Epithelial cell of proximal tubule (primary cell): ENCODE measurements around the gene CD33. TPM values are rescaled to one million over a fixed set of nuclear protein-coding genes. Genes with fewer than 3 reads are reported as not detected.
A peak's percentile ranks its signal among the peaks of the same experiment; 100 is the strongest.

Experiments
- DNase-seq: peaks from one replicate; pipeline ENCODE4 v3.0.0-alpha.2; 2011; ENCODE audit warnings: low read depth
- H3K4me3 ChIP-seq: 2 replicates; pipeline ENCODE4 v1.5.1; 2011; ENCODE audit warnings: low read depth, mild to moderate bottlenecking, low read length
- total RNA-seq: library from RNA; depleted of rRNA; stranded (reverse); fragments of >200 nt; gene quantifications from 2 replicates; pipeline ENCODE4 v1.2.3, GENCODE V29; 2015
- TF ChIP-seq, protein P1 (sequence below): conservative IDR thresholded peaks from 2 replicates; pipeline ENCODE4 v1.5.1; 2012; ENCODE audit warnings: low read depth, mild to moderate bottlenecking, low read length

CD33 gene
- total RNA-seq, 1 donor from 2014 or later: not detected

GRCh38 chr19:51258165-51259160, 33.6 kb downstream of the CD33 start:
- no peak for DNase-seq
- TF ChIP-seq, protein P1, sequence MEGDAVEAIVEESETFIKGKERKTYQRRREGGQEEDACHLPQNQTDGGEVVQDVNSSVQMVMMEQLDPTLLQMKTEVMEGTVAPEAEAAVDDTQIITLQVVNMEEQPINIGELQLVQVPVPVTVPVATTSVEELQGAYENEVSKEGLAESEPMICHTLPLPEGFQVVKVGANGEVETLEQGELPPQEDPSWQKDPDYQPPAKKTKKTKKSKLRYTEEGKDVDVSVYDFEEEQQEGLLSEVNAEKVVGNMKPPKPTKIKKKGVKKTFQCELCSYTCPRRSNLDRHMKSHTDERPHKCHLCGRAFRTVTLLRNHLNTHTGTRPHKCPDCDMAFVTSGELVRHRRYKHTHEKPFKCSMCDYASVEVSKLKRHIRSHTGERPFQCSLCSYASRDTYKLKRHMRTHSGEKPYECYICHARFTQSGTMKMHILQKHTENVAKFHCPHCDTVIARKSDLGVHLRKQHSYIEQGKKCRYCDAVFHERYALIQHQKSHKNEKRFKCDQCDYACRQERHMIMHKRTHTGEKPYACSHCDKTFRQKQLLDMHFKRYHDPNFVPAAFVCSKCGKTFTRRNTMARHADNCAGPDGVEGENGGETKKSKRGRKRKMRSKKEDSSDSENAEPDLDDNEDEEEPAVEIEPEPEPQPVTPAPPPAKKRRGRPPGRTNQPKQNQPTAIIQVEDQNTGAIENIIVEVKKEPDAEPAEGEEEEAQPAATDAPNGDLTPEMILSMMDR: no peak
- H3K4me3 ChIP-seq: no peak overlapping the region

GRCh38 chr19:51259348-51260245, 34.7 kb downstream of the CD33 start:
- H3K4me3 ChIP-seq: no peak overlapping the region
- DNase-seq: no peak
- TF ChIP-seq, protein P1: peak; percentile 77

DNA sequence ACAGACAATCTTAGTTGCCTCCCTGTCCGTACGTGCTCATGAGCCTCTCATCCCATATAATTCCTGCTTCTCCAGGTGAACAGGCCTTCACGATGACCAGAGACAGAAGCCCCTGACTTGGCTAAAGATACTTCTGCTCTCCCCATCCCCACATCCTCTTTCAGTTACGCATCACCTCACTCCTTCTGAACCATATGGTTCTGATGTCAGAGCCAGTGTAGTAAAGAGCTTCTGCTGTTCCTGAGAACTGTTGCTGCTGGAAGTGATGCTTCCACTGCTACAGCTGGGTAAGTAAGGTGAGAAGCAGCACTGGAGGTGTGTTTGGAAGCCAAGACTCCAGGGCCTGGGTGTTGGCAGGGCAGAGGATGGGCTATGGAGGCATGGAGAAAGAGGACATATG, 38.9 kb downstream of the CD33 start:
- TF ChIP-seq, protein P1: no peak
- H3K4me3 ChIP-seq: no peak overlapping the region
- DNase-seq: no peak

DNA sequence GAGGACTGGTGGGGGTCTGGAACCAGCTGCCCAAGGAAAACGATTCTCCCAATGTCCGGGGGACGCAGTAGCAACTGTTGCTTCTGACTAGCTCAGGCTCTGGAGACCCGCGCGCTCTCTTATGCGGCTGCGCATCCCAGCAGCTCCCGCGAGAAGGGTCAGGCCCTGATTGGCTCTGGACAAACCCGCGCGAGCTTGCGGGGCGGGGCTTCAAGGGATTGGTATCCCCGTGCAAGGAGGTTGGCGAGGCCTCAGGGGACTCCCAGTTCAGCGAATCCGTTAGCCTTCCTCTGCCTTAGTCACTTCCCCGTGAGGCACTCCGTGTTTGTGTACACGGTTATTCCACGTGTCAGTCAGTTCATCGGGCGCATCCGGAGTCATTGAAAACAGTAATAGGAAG, 46.2 kb downstream of the CD33 start:
- no peak for DNase-seq
- TF ChIP-seq, protein P1: no peak
- H3K4me3 ChIP-seq: no peak overlapping the region

DNA sequence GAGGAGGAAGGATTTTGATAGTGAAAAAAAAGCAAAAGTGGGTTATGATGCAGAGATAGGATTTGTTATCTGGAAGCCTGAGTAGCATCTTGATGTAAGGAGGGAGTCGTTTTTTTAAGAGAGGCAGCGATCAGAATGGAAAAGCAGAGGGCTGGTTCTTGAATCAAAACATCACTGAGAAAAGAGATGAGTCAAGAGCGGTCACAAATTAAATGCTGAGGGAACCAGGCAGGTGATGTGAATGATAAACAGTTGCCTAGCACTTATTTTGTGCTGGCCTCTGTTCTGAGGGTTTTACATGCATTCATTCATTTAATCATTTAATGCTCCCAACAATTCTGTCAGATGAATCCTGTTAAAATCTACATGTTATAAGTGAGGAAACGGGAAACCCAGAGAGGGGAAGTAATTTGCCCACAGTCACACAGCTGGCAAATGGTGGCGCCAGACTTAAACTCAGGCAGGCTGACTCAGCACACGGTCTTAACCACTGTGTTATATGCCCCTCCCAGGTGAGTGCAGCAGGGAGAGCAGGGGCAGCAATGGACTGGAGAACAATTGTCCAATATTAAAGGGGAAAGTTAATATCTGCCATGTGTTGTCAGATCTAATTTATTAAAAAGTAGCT, 47.4 kb downstream of the CD33 start:
- no peak for DNase-seq

More for the DNA sequence above, 47.4 kb downstream of the CD33 start:
- TF ChIP-seq, protein P1: no peak
- no peak overlapping the region for H3K4me3 ChIP-seq
